ENCODE results near the gene STAT3. TPM values are rescaled to one million over a fixed set of nuclear protein-coding genes. Genes with fewer than 3 reads are reported as not detected.

STAT3 gene
- total RNA-seq, 1 donor from 2014 or later, result 41.2 TPM

DNA sequence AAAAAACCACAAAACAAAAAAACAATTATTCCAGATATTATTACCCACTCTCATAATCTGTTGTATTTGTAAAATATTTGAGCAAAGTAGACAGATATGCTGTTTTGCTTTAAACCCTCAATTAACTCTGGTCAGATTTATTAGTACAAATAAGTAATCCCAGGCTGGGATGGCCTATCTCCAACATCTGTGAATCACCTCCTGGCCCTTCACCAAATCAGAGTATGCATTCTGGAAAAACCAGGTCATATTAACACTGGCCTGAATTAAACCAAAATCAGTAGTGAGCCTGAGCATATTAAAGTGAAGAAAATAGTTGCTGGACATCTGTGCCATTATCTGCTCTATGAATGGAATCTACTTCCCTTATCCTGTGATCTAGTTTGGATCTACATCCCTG is 41.0 kb downstream of the STAT3 start:
- Mint-ChIP-seq H3K4me3 (ENCODE audit: low read depth) (no peak overlapping the region), H3K36me3 (ENCODE audit: insufficient read depth) (peaks cover 15% of the 10 kb centered on the region), H3K27ac (no peak overlapping the region), H3K27me3 (no peaks in the 10 kb centered on the region), H3K9me3 (ENCODE audit: low read depth) (no peaks in the 10 kb centered on the region), H3K4me1 (ENCODE audit: low read depth) (peaks cover under 1% of the 10 kb centered on the region)
- no peak for DNase-seq (ENCODE audit: low spot score, unreplicated experiment)
- TF ChIP-seq CTCF (IDR thresholded peaks at IDR 0.05; ENCODE audit: unreplicated experiment), result no peak

- H3K36me3 Mint-ChIP-seq (ENCODE audit: insufficient read depth), result peaks cover 15% of the 10 kb centered on the region
- no peak for TF ChIP-seq CTCF (IDR thresholded peaks at IDR 0.05; ENCODE audit: unreplicated experiment)
These were observed 41.8 kb downstream of the STAT3 start for GRCh38 chr17:42346481-42346880.

GRCh38 chr17:42345396-42346073 is 42.7 kb downstream of the STAT3 start:
- DNase-seq (ENCODE audit: low spot score, unreplicated experiment), result no peak
- H3K27ac Mint-ChIP-seq, result no peak overlapping the region
- peaks cover 18% of the 10 kb centered on the region for H3K36me3 Mint-ChIP-seq (ENCODE audit: insufficient read depth)
- no peak for TF ChIP-seq CTCF (IDR thresholded peaks at IDR 0.05; ENCODE audit: unreplicated experiment)
- H3K27me3 Mint-ChIP-seq, result no peaks in the 10 kb centered on the region
- no peaks in the 10 kb centered on the region for H3K4me1 Mint-ChIP-seq (ENCODE audit: low read depth)
- no peak overlapping the region for H3K4me3 Mint-ChIP-seq (ENCODE audit: low read depth)
- H3K9me3 Mint-ChIP-seq (ENCODE audit: low read depth), result no peaks in the 10 kb centered on the region

More at GRCh38 chr17:42346481-42346880, 41.8 kb downstream of the STAT3 start:
- no peak for DNase-seq (ENCODE audit: low spot score, unreplicated experiment)
- no peaks in the 10 kb centered on the region for H3K4me1 Mint-ChIP-seq (ENCODE audit: low read depth)
- H3K4me3 Mint-ChIP-seq (ENCODE audit: low read depth), result no peak overlapping the region
- H3K9me3 Mint-ChIP-seq (ENCODE audit: low read depth), result no peaks in the 10 kb centered on the region
- H3K27ac Mint-ChIP-seq, result no peak overlapping the region
- H3K27me3 Mint-ChIP-seq, result no peaks in the 10 kb centered on the region

- Mint-ChIP-seq H3K36me3 (ENCODE audit: insufficient read depth) (peaks cover 19% of the 10 kb centered on the region), H3K27me3 (no peaks in the 10 kb centered on the region), H3K4me1 (ENCODE audit: low read depth) (no peaks in the 10 kb centered on the region), H3K9me3 (ENCODE audit: low read depth) (no peaks in the 10 kb centered on the region), H3K4me3 (ENCODE audit: low read depth) (no peak overlapping the region), H3K27ac (no peak overlapping the region)
- no peak for DNase-seq (ENCODE audit: low spot score, unreplicated experiment)
- TF ChIP-seq CTCF (IDR thresholded peaks at IDR 0.05; ENCODE audit: unreplicated experiment), result no peak
These were observed 45.8 kb downstream of the STAT3 start for GRCh38 chr17:42342242-42343008.

- no peak overlapping the region for H3K4me3 Mint-ChIP-seq (ENCODE audit: low read depth)
- H3K4me1 Mint-ChIP-seq (ENCODE audit: low read depth), result no peaks in the 10 kb centered on the region
- no peak overlapping the region for H3K27ac Mint-ChIP-seq
- no peak for TF ChIP-seq CTCF (IDR thresholded peaks at IDR 0.05; ENCODE audit: unreplicated experiment)
- no peaks in the 10 kb centered on the region for H3K9me3 Mint-ChIP-seq (ENCODE audit: low read depth)
- no peaks in the 10 kb centered on the region for H3K27me3 Mint-ChIP-seq
- peaks cover 19% of the 10 kb centered on the region for H3K36me3 Mint-ChIP-seq (ENCODE audit: insufficient read depth)
- no peak for DNase-seq (ENCODE audit: low spot score, unreplicated experiment)
These were observed 46.7 kb downstream of the STAT3 start for GRCh38 chr17:42341568-42341967.
